CD4-positive, CD25-positive, alpha-beta regulatory T cell (primary cell): ENCODE measurements around the gene PYGO2. TPM values are rescaled to one million over a fixed set of nuclear protein-coding genes. Genes with fewer than 3 reads are reported as not detected.

Source experiments
- ATAC-seq, 2 donors: fragments of 150-1000 bp; cut with Tn5 transposase; one replicate each; pipeline ENCODE4 v1.10.0; 2021; ENCODE audit warnings: low read depth in 2 of 2, moderate number of reproducible peaks in 2 of 2, moderate library complexity in 1 of 2
- DNase-seq, 3 donors: peaks; one replicate each; pipeline versions ENCODE4 v3.0.0 to v3.0.0-alpha.2; 2012 to 2022; ENCODE audit warnings: mixed read lengths in 1 of 3
- H3K27ac ChIP-seq: one replicate; pipeline ENCODE4 v1.7.0; 2013; ENCODE audit warnings: mild to moderate bottlenecking, low read length; ENCODE audit not compliant: insufficient read depth, poor library complexity, severe bottlenecking
- H3K27me3 ChIP-seq: one replicate; pipeline ENCODE4 v1.7.0; 2013; ENCODE audit warnings: low read length; ENCODE audit not compliant: control insufficient read depth, insufficient read depth
- H3K36me3 ChIP-seq: one replicate; pipeline ENCODE4 v1.7.0; 2013; ENCODE audit warnings: mild to moderate bottlenecking, low read length, moderate library complexity; ENCODE audit not compliant: control insufficient read depth, insufficient read depth
- H3K4me1 ChIP-seq: 2 replicates; pipeline ENCODE4 v1.7.0; 2013; ENCODE audit warnings: mild to moderate bottlenecking, low read length; ENCODE audit not compliant: insufficient read depth, control insufficient read depth, poor library complexity, severe bottlenecking
- H3K4me3 ChIP-seq: one replicate; pipeline ENCODE4 v1.7.0; 2013; ENCODE audit warnings: low read depth, mild to moderate bottlenecking, low read length, moderate library complexity
- H3K9me3 ChIP-seq, 2 experiments: 1 replicate in 1 of 2; 2 replicates in 1 of 2; pipeline ENCODE4 v1.7.0; 2013; ENCODE audit warnings: low read length in 2 of 2, mild to moderate bottlenecking in 1 of 2, moderate library complexity in 1 of 2; ENCODE audit not compliant: control insufficient read depth in 2 of 2
- H3K27ac Mint-ChIP-seq, 3 donors: one replicate each; pipeline ENCODE4 v1.8.0; 2020 to 2022; ENCODE audit warnings: mild to moderate bottlenecking in 3 of 3, mixed read lengths in 3 of 3, moderate library complexity in 2 of 3
- H3K27me3 Mint-ChIP-seq: one replicate; pipeline ENCODE4 v1.8.0; 2022; ENCODE audit warnings: mild to moderate bottlenecking, mixed read lengths
- H3K36me3 Mint-ChIP-seq: one replicate; pipeline ENCODE4 v1.8.0; 2020; ENCODE audit warnings: mixed read lengths
- H3K4me1 Mint-ChIP-seq, 4 donors: one replicate each; pipeline ENCODE4 v1.8.0; 2020 to 2022; ENCODE audit warnings: mixed read lengths in 4 of 4, mild to moderate bottlenecking in 1 of 4
- H3K4me3 Mint-ChIP-seq, 4 donors: one replicate each; pipeline ENCODE4 v1.8.0; 2020 to 2022; ENCODE audit warnings: mild to moderate bottlenecking in 4 of 4, mixed read lengths in 4 of 4, moderate library complexity in 3 of 4
- H3K9me3 Mint-ChIP-seq, 7 donors: one replicate each; pipeline ENCODE4 v1.8.0; 2020 to 2022; ENCODE audit warnings: mixed read lengths in 7 of 7, mild to moderate bottlenecking in 3 of 7, moderate library complexity in 2 of 7
- polyA plus RNA-seq, 4 donors: library from polyadenylated mRNA; unstranded; fragments of 300-500 nt; fragmentation: Illumina TruSeq; gene quantifications; one replicate each; pipeline ENCODE4 v1.2.3, GENCODE V29; 2021
- total RNA-seq: library from RNA; stranded (reverse); gene quantifications from one replicate; pipeline ENCODE4 v1.2.3, GENCODE V29; 2022

Gene PYGO2
- total and polyA plus RNA-seq, 5 donors from 2014 or later: 30.2 to 47.3 (median 46.6) TPM

GRCh38 chr1:154973344-154974101, 11.9 kb upstream of the PYGO2 start:
- Histone ChIP-seq H3K36me3 (peaks cover 5% of the 10 kb centered on the region), H3K4me1 (peaks cover 50% of the 10 kb centered on the region), H3K27me3 (no peaks in the 10 kb centered on the region), H3K4me3 (peak overlapping the region; percentile 90), H3K27ac (peak overlapping the region; percentile 98), H3K9me3 (no peaks in the 10 kb centered on the region)
- Mint-ChIP-seq H3K27me3 (no peaks in the 10 kb centered on the region), H3K27ac (peak overlapping the region in 1 of 3 donors; percentile 78), H3K9me3 (no peaks in the 10 kb centered on the region), H3K4me1 (peaks cover 0 to 37% (median 26%) of the 10 kb centered on the region in 4 donors), H3K4me3 (no peak overlapping the region), H3K36me3 (peaks cover 4% of the 10 kb centered on the region)
- ATAC-seq (no peak), DNase-seq (peak; percentile 83 to 93 (median 89))

- Mint-ChIP-seq H3K4me3 (peak overlapping the region in 1 of 4 donors; percentile 73), H3K4me1 (peaks cover 0 to 42% (median 31%) of the 10 kb centered on the region in 4 donors), H3K27ac (peak overlapping the region in 1 of 3 donors; percentile 79), H3K36me3 (peaks cover 4% of the 10 kb centered on the region), H3K9me3 (no peaks in the 10 kb centered on the region), H3K27me3 (no peaks in the 10 kb centered on the region)
- Histone ChIP-seq H3K9me3 (no peaks in the 10 kb centered on the region), H3K4me1 (peaks cover 50% of the 10 kb centered on the region), H3K4me3 (peak overlapping the region; percentile 22), H3K36me3 (peaks cover 13% of the 10 kb centered on the region), H3K27ac (peak overlapping the region; percentile 98), H3K27me3 (no peaks in the 10 kb centered on the region)
- DNase-seq: no peak
- ATAC-seq: no peak
Measured at GRCh38 chr1:154972517-154973343, 11.1 kb upstream of the PYGO2 start.

- peaks cover 50% of the 10 kb centered on the region for H3K4me1 ChIP-seq
- H3K36me3 ChIP-seq: peaks cover 18% of the 10 kb centered on the region
- Mint-ChIP-seq H3K9me3 (no peaks in the 10 kb centered on the region), H3K4me1 (peaks cover 0 to 38% (median 31%) of the 10 kb centered on the region in 4 donors), H3K27me3 (no peaks in the 10 kb centered on the region), H3K36me3 (peaks cover 4% of the 10 kb centered on the region), H3K27ac (peak overlapping the region in 1 of 3 donors; percentile 79), H3K4me3 (peak overlapping the region in 1 of 4 donors; percentile 73)
- no peak overlapping the region for H3K27ac ChIP-seq
- no peak for ATAC-seq
- no peaks in the 10 kb centered on the region for H3K9me3 ChIP-seq
- peak overlapping the region; percentile 22 for H3K4me3 ChIP-seq
- DNase-seq: no peak
- H3K27me3 ChIP-seq: no peaks in the 10 kb centered on the region
Measured at GRCh38 chr1:154972213-154972516, 10.6 kb upstream of the PYGO2 start.

GRCh38 chr1:154971341-154971998, 9.9 kb upstream of the PYGO2 start:
- Mint-ChIP-seq H3K9me3 (no peaks in the 10 kb centered on the region), H3K36me3 (peaks cover 4% of the 10 kb centered on the region), H3K4me1 (peaks cover 0 to 38% (median 29%) of the 10 kb centered on the region in 4 donors), H3K4me3 (peak overlapping the region; percentile 34 to 68 (median 54)), H3K27ac (peak overlapping the region; percentile 60 to 86 (median 66)), H3K27me3 (no peaks in the 10 kb centered on the region)
- Histone ChIP-seq H3K36me3 (peaks cover 25% of the 10 kb centered on the region), H3K4me1 (peaks cover 47% of the 10 kb centered on the region), H3K27me3 (no peaks in the 10 kb centered on the region), H3K9me3 (no peaks in the 10 kb centered on the region), H3K27ac (peak overlapping the region; percentile 26), H3K4me3 (peak overlapping the region; percentile 35)
- DNase-seq (no peak), ATAC-seq (no peak)

GRCh38 chr1:154970631-154971340, 9.2 kb upstream of the PYGO2 start, which contains the start of gene SHC1:
Gene SHC1, minus strand, starts transcription at chr1:154970747. Its CDS starts 221 bp downstream, at chr1:154970526.
- no peaks in the 10 kb centered on the region for H3K9me3 Mint-ChIP-seq
- Histone ChIP-seq H3K9me3 (no peaks in the 10 kb centered on the region), H3K4me1 (peaks cover 40% of the 10 kb centered on the region), H3K4me3 (peak within 1 kb of the TSS; percentile 35), H3K27ac (peak within 1 kb of the TSS; percentile 42), H3K27me3 (no peaks in the 10 kb centered on the region), H3K36me3 (peaks cover 32% of the 10 kb centered on the region)
- H3K4me3 Mint-ChIP-seq: peak within 1 kb of the TSS; percentile 34 to 68 (median 54)
- ATAC-seq (no peak), DNase-seq (peak in 1 of 3 donors; percentile 35)
- peaks cover 5% of the 10 kb centered on the region for H3K36me3 Mint-ChIP-seq
- H3K27me3 Mint-ChIP-seq: no peaks in the 10 kb centered on the region
- H3K4me1 Mint-ChIP-seq: peaks cover 0 to 38% (median 28%) of the 10 kb centered on the region in 4 donors
- peak within 1 kb of the TSS; percentile 60 to 86 (median 66) for H3K27ac Mint-ChIP-seq

- Mint-ChIP-seq H3K36me3 (peaks cover 8% of the 10 kb centered on the region), H3K27me3 (no peaks in the 10 kb centered on the region), H3K4me3 (peak overlapping the region in 1 of 4 donors; percentile 49), H3K27ac (peak overlapping the region in 1 of 3 donors; percentile 25), H3K9me3 (no peaks in the 10 kb centered on the region), H3K4me1 (peaks cover 0 to 38% (median 28%) of the 10 kb centered on the region in 4 donors)
- no peaks in the 10 kb centered on the region for H3K27me3 ChIP-seq
- no peak for DNase-seq
- H3K9me3 ChIP-seq: no peaks in the 10 kb centered on the region
- H3K4me1 ChIP-seq: peaks cover 37% of the 10 kb centered on the region
- peaks cover 39% of the 10 kb centered on the region for H3K36me3 ChIP-seq
- no peak for ATAC-seq
- H3K27ac ChIP-seq: peak overlapping the region; percentile 24
- no peak overlapping the region for H3K4me3 ChIP-seq
Measured at GRCh38 chr1:154969860-154970452, 8.4 kb upstream of the PYGO2 start.
